Brain pericyte (primary cell): ENCODE measurements around the gene TUT7.
"Not testable (repeated sequence)": the region's sequence is repeated elsewhere in the genome, so short reads cannot be mapped to it uniquely, and the experiment has no call there.

Experiments used
- DNase-seq: peaks from one replicate; pipeline ENCODE4 v3.0.0-alpha.2; 2012; ENCODE audit warnings: low read depth, low spot score

TUT7 gene

DNA sequence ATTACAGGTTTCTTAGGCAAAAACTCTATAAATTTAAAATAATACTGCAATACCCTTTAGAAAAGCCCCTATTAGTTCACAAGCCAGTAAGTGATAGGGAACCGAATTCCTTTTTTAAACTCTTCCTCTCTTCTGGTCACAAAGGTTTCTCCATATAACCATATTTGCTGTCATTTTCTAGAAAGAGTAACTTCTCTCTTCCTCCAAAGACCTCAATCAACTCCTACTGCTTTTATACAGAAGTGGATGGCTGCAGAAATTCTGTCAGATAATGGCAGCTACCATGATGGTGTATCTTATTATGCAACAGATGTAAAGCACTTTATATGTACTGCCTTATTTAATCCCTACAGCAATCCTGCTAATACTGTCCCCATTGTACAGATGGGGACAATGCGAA, 6.2 kb downstream of the TUT7 start:
- DNase-seq, result no peak

DNA sequence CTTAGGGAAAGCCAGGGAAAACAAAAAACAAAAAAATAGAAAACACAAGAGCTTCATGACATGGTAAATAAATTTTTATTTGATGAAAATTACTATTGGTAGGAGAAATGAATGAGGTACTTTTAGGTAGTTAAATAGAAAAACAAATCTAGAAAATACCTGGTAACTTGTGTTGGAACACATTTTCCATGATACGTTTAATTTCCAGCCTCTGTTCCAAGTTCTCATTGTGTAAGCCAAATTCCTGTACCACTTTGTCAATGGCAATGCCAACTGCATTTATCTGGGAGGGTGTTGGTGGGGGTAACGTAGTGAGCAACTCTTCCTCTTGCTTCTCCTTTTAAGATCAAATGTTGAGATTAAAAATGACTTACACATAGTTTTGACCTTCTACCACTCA, 9.4 kb downstream of the TUT7 start:
- DNase-seq, result no peak

DNA sequence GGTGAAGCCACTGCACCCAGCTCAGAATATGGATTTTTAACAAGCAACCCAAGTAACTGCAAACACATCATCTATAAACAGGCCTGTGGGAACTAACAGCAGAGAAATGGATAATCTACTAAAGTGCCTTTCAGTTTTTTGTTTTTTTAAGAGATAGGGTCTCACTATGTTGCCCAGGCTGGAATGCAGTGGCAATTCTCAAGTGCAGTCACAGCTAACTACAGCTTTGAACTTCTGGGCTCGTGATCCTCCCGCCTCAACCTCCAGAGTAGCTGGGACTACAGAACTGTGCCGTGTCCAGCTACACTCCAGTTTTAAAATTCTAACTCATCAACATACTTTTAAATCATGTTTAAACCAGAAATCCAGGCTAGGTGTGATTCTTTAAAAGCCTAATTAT, 11.9 kb downstream of the TUT7 start:
- no peak for DNase-seq

DNA sequence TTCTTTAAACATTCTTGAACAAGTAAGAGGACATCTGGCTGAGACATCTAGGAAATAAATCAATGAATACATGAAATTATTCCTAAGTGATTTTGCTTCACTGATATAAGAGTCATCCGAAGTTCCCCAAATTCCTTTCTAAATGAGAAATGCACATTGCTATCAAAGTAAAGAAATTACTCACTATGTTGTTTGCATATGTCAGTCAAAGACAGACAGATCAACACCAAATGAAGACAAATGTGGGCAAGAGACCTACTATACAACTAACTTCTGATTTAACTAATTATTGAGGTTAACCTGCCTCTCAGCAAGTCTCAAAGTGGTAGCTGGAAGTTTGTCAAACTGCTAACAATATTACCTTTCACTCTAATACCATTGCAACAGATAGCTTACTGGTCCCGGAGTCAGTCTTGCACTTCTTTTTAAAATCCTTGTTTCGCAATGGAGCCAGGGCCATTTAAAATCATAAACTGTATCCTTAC, 13.2 kb downstream of the TUT7 start:
- no peak for DNase-seq

DNA sequence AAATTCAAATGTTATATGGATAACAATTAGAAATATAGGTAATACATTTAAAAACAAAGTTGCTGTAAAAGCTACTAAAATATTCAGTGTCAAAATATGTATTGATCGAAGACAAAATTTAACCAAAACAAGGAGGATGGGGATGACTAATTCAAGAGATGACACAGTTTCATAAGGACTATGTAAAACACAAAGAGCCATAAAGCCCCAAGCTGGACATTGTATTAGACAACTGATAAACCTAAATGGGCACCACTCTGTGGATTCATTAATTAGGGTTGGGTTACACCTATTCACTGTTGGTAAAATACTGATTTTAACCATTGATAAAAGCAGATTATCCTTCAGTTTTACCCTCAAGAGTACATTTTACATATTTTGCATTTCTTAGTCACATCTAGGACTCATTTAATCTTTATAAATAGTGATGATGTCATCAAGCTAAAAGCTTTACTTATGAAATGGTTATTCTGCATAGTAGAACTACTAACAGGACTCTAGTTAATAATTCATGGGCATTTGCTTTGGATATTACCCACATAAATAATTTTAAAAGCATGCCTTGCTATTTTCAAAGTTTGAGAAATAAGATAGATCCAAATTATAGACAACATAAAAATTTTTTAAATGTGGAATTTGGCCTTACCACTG, 13.7 kb downstream of the TUT7 start:
- DNase-seq, result no peak

DNA sequence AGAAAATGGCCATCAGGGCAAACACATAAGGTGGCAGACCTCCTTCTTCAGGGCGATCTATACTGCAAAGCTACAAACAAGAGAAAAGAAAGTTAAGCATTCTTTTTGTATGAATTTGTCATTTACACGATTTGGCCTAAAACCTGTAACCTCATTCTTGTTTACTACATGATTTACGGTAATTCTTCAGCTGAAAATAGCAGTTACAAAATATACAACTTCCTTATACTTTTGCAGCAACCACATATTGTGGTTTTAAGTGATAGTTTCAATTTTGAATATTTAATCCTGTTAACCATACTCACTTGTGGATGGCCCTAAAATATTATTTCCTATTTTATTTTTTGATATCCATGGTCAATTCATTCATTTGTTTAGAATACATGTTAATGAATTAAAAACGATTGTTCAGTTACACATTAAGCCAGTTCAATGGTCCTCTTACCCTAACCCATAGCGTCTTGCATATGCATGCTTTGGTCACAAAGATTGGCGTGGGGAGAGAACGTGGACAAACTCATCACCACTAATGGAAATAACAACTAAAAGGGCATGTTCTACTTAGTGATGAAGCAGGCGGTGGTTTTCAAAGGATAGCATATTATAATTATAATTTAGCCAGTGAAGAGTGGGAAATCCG, 16.6 kb downstream of the TUT7 start:
- no peak for DNase-seq

DNA sequence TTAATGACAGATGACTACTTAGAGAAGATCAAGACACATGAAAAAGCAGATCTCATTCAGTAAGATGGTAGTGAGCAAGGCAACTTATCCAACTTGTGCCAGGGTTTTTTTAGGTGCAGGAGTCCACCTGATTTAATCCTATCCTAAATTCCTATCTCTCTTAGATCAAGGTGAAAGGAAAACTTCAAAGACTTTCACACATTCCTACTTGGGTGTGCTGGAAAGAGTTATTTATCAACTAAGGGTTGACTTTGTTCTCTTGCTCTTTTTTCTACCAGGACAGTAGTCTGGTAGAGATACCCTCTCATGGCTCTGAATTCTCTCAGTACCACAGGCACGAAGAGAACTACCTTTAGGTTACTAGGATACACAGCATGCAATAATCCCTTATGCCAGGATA, 18.2 kb downstream of the TUT7 start:
- no peak for DNase-seq

DNA sequence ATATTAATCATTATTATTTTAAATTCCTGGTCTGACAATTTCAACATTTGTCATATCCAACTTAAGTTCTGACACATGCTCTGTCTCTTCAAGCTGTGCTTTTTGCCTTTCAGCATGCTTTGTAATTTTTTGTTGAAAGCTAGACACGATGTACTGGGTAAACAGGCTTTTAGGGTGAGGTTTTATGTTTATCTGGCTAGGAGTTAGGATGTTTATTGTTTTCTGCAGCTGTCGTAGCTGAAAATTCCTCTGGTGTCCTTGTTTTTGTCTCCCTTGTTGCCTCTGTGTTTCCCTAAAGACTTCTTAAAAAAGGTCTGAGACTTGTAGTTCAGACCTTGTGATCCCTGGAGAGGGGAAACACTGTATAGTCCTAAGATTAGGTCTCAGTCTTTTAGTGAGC, 20.6 kb downstream of the TUT7 start:
- no peak for DNase-seq

DNA sequence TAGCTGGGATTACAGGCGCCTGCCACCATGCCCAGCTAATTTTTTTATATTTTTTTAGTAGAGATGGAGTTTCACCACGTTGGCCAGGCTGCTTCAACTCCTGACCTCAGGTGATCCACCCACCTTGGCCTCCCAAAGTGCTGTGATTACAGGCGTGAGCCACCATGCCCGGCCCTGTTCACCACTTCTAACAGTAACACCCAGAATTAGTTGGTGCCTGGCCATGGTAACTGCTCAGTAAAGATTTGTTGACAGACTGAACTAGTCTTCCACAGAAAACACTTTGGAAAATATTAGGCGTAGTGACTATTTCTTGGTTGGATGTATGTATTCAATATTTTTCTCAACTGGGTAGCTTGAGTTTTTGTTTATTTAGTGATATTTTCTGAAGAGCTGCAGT, 24.0 kb downstream of the TUT7 start:
- DNase-seq, result no peak

DNA sequence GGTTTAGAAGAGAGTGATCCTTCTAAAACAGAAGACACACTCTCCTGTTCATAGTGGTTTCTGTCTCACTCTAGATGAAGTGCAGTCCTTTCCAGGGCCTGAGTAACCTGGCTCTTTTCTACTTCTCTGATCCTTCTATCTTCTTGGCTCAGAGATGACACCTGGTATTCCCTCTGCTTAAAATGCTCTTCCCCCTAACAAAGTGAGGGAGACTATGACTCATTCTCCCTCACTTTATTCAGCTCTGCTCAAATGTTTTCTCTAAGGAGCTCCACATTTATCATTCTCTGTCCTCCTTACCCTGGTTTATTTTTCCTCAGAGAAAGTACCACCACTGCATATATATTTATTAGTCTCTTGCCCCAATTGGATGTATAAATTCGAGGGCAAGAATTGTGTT, 24.6 kb downstream of the TUT7 start:
- DNase-seq, result no peak

DNA sequence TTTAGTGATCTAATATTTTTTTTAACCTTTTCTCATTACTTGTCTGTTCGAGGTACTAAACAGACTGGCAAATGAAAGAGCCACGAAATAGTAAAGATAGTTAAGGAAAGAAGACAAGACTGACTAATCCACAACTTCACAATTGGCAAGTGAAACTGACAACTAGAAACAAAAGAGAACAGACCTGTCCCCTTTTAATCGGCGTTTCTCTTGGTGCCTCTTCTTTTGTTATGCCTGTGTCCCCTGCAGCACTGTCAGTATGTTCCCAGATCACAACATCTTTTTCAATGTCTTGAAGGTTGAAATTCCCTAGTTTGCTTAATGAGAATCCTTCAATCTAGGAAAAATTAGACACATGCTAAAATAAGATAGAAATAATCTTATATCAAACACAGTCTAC, 26.1 kb downstream of the TUT7 start:
- no peak for DNase-seq

DNA sequence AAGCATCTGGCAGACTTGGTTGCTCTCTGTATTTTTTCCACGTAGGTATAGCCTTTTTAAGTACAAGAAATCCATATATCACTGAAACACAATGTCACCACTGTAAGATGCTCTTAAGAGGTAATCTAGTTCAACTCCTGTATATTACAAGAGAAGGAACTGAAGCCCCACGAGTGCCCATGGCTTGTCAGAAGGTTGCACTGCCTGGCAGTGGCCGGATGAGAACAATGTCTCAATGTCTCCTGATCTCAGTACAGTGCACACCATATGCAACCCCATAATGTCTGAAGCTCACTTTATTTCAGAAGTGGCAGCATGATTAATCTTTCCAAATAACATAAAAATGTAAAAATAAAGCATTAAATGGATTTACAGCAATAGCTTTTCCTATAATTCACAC, 27.7 kb downstream of the TUT7 start:
- DNase-seq, result no peak

DNA sequence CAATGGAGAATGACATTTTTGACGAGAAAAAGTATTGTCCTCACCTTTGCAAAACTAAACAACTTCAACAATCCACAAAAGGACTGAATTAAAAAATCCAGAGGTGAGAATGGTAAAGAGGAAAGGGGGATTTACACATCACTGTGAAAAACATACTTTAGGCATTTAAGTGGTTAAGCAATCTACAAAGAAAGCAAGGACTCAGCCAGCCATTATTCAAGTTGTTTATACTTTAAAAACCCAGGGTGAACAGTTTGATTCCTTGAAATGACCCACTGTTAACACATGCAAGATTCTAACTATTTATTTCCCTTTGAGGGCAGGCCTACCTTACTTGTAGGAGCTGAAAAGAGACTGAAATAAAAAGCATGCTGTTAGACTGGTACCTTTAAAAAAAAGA, 29.3 kb downstream of the TUT7 start:
- no peak for DNase-seq

DNA sequence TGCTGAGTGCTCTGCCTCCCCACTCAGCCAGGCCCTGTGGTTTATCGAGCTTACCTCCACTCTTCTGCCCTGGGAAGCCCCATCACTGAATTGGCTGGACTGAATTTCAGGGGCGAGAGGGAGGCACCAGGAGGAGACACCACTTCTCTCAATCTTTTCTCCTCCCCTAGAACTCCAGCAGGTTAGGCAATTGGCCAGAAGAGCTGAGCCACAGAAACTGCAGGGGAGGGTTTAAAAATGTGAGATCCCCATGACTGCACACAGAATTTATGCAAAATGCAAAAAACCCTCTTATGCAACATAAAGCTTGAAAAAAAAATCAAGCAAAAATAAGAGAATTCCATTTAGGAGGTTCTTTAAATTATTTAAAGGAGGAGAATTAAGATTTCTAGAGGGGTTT, 29.9 kb downstream of the TUT7 start:
- DNase-seq, result no peak

DNA sequence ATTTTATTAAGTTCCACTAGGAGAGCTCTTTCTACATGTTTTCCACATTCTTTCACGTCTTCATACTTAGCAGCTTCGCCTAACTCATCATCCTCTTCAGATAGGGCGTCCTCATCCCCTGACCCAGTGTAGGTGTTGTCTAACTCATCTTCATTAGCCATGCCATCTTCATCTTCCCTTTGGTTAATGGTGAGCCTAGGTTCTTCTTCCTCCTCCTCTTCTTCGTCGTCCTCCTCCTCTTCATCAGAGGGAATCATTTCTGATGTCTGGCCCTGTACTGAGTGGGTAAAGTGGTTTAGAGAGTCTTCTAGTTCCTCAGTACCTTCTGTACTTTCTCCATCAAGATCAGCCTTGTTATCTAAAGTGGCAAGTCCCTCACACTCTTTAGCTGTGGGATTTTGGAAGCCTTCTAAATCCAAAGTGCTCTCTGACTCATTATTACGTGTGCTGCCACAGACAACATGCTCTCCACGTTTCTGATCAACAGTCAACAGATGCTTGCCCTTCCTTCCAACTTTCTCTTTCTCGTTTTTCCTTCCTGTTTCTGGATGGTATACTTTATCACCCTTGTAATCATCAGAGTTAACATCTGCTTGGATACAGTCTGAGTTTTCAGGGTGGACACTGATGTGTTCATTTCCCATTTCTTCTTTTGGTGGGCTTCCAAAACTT, 31.1 kb downstream of the TUT7 start:
- no peak for DNase-seq

DNA sequence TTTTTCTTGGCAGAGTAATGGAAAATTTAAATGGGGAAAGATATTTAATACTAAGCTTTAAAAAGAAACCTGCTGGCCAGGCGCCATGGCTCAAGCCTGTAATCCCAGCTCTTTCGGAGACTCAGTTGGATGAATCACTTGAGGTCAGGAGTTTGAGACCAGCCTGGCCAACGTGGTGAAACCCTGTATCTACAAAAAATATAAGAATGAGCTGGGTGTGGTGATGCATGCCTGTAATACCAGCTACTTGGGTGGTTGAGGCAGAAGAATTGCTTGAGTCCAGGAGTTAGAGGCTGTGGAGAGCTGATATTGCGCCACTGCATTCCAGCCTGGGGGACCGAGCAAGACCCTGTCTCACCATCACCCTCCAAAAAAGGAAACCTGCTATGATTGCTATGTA, 32.8 kb downstream of the TUT7 start:
- no peak for DNase-seq

DNA sequence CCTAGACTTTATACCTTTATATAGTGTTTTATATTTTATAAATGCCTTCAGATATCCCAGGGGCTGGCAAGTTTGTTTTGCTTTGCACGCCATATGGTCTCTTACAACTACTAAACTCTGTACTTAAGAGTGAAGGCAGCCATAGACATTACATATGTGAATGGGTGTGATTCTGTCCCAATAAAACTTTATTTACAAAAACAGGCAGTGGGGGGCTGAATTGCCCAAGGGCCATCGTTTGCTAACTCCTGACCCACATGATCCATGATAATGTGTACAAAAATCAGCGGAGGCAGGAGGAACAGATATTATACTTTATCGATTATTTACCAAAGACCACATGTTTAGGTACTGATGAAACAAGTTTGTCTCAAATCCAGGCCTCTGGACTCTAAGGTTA, 36.0 kb downstream of the TUT7 start:
- no peak for DNase-seq

DNA sequence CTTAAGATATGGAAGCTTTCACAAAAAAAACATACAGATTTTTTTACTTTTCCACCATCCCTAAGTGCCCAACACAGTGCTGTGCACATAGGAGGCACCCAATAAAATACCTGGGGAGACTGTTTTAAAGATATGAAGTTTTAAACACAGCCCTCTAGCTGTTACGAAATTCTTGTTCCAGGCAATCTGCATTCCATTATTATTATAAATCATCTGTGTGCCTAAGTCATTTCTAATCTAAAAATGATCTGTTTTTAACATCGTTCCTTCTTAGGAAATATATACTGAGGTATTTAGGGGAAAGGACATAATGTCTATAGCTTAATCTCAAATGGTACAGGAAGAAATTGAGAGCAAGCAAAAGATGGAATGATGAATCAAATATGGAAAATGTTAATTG, 39.1 kb downstream of the TUT7 start:
- no peak for DNase-seq

DNA sequence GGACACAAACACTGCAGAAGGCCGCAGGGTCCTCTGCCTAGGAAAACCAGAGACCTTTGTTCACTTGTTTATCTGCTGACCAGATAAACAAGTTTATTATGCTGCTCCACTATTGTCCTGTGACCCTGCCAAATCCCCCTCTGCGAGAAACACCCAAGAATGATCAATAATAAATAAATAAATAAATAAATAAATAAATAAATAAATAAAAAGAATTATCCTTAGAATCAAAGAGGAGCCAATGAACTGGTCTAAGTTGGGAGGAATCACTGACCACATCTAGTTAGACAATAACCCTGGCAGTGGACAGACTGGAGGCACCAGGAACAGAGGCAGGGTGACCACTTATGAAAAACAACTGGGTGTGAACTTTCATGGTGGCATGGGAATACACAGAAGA, 41.3 kb downstream of the TUT7 start:
- not testable (repeated sequence) for DNase-seq

DNA sequence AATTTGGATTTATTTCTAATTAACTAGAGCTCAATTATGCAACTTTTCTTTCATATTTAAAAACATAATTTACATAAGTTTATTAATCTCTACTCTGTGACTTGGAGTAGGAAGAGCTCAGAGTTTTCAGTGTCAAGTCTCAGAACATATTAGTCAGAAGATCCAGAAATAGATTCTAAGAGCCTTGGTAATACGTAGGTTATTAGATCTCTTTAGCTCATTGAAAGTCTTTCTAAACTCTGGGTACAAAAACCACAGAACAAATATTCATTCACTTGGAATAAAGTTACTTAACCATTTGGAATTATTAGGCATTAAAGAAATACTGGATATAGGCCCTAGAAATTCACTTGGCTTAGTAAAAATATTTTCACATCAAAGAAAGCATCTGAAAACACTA, 45.5 kb downstream of the TUT7 start:
- no peak for DNase-seq

DNA sequence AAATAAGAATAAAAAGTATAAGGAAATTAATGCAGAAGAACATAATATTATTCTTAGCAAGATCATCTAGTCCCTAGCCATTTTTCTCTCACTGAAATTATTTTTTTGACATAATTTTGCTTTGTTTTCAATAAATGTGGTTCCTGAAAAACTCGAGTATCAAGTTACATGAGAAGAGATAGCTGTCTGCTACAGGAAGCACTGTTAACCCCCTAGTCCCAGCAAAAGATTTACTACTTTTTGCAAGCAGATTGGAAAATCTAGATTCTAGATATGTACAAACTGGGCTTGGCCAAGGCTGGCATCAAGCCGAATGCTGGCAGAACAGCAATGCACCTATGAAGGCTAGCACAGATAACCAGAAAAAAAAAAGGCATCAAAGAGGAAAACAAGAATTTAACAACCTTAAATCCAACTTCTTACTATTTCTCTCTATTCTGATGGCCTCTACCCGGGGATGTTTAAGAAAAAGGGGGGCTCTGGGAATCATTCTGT, 49.9 kb downstream of the TUT7 start:
- no peak for DNase-seq

DNA sequence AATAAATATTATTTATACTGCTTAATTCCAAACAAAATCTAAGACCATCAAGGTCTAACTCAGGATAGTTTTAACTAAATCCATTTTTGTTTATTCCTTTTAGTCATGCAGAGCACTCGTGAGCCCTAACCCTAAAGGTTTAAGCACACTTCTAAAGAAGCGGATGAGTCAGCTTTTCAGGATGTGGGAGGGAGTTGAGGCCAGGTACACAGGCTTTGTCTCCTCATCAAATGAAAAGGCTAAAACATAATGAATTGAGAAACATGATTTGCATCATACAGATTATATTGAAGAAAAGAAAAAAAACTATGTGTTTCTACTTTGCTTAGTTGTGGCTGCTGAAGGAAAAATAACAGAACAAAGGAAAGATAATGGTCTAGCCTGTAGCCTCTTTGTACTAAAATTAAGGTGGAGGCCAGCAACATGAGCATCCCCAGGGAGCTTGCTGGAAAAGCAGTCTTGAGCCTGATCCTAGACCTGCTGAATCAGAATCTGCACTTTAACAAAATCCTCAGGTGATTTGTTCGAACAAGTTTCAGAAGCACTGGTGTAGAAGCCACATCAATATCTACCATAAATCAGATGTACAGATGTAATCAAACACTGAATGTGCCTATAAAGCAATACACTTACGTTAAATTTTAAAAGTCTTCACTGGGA, 50.8 kb downstream of the TUT7 start:
- DNase-seq, result no peak

DNA sequence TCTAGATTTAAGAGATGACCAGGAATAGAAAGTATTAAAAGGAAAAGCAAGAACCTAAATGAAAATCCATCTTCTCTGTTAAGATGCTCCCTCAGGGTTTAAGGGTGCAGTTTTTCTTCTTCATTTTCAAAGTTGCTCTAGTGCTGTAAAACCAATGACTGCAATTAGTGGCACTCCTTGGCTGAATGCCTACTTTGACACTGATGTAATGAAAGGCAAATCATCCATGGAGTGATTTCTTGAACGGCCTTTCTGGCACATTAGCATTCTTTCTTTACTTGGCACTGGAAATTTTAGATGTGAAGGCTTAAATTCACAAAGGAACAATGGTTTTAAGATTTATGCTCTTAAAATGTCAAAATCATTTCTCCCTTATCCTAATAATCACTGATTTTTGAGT, 52.5 kb downstream of the TUT7 start:
- no peak for DNase-seq
